Psoas muscle (tissue), 8 donors: ENCODE measurements around the gene ZC3H11A. TPM values are rescaled to one million over a fixed set of nuclear protein-coding genes. Genes with fewer than 3 reads are reported as not detected.
"Not testable (repeated sequence)": the region's sequence is repeated elsewhere in the genome, so short reads cannot be mapped to it uniquely, and the experiment has no call there.

Experiments
- ATAC-seq, 4 donors: fragments of 200-7000 bp; cut with Tn5 transposase; one replicate each; pipeline ENCODE4 v1.9.1; 2020; ENCODE audit warnings: moderate library complexity in 3 of 4, mild to moderate bottlenecking in 2 of 4
- DNase-seq, 2 donors: peaks; one replicate each; pipeline ENCODE4 v3.0.0-alpha.2; 2020
- H3K27ac ChIP-seq: fragments of 200-600 bp; one replicate; pipeline ENCODE4 v1.8.0; 2022
- H3K27me3 ChIP-seq, 3 donors: fragments of 200-600 bp in 1 of 3; one replicate each; pipeline versions ENCODE4 v1.6.1 to v1.8.0; 2013 to 2022; ENCODE audit warnings: low read length in 2 of 3, mild to moderate bottlenecking in 2 of 3, moderate library complexity in 1 of 3; ENCODE audit not compliant: insufficient read depth in 3 of 3
- H3K36me3 ChIP-seq, 2 donors: fragments of 200-600 bp in 1 of 2; one replicate each; pipeline versions ENCODE4 v1.6.1 to v1.8.0; 2013 to 2022; ENCODE audit warnings: low read depth in 1 of 2, mild to moderate bottlenecking in 1 of 2, moderate library complexity in 1 of 2; ENCODE audit not compliant: insufficient read depth in 1 of 2
- H3K4me1 ChIP-seq: fragments of 200-600 bp; one replicate; pipeline ENCODE4 v1.8.0; 2022
- H3K4me3 ChIP-seq: fragments of 200-600 bp; one replicate; pipeline ENCODE4 v1.8.0; 2022; ENCODE audit warnings: mild to moderate bottlenecking
- H3K9me3 ChIP-seq: fragments of 200-600 bp; one replicate; pipeline ENCODE4 v1.8.0; 2022
- WGBS, 3 donors: extraction: QIAGEN DNeasy Blood & Tissue Kit; methylation state at CpG; one replicate each; pipeline versions ENCODE4 v1.1.6 to v1.1.7; 2013; 5-methylcytosine and 5-hydroxymethylcytosine counted together
- intact Hi-C, 2 donors: fragments of 100-400 bp; cut with DNase I; formaldehyde crosslinking; loops; one replicate each; pipeline versions ENCODE4 v1.11.0 to v1.14.2; 2022
- long read RNA-seq, 2 donors: library from polyadenylated mRNA; unstranded; transcript quantifications; one replicate each; pipeline ENCODE4 v2.0.0, GENCODE V29; 2021
- polyA plus RNA-seq, 3 donors: library from polyadenylated mRNA; stranded (reverse); fragments of 200-250 nt; gene quantifications; one replicate each; pipeline ENCODE4 v1.2.3, GENCODE V29; 2013
- total RNA-seq, 4 donors: library from RNA; stranded (reverse); fragmentation: NEBNext Ultra II Directional in 2 of 4; extraction: Animal tissue kit (Norgen Biotek cat#: 25700) in 2 of 4; gene quantifications; one replicate each; pipeline versions ENCODE4 v1.2.1 to v1.2.4, GENCODE V29; 2021 to 2023
- TF ChIP-seq, protein P1 (sequence below): fragments of 200-600 bp; IDR thresholded peaks from one replicate; pipeline ENCODE4 v1.8.0; 2022; ENCODE audit warnings: antibody characterized with exemption
- donor health status: healthy with polysubstance abuse.
- donor health status: DM: no; HTN: no; CAD: no; lungs with moderate emphysema.
- donor health status: Bipolar disorder and iron deficiency.
- donor health status: healthy.
- donor health status: DM: yes; HTN: yes; CAD: no.
- donor health status: DM: no; HTN: no; CAD: no.
- donor health status: DM: no; HTN: no; CAD: no.
- donor health status: DM: yes; HTN: yes; CAD: no.

The ZC3H11A gene
- total RNA-seq (10 to 100 TPM; 45.4 to 79.9 (median 49.7) TPM), polyA plus RNA-seq (10 to 100 TPM; 33.5 to 77.1 (median 41.2) TPM)
- long read RNA-seq, donor 1, partial matches to known transcripts, result 7 of 11 reads
- long read RNA-seq, donor 1, other reads (novel, unspliced or antisense), result 4 of 11 reads
- long read RNA-seq, donor 2, full-length matches to known transcripts, result 2 of 43 reads
- long read RNA-seq, donor 2, partial matches to known transcripts, result 28 of 43 reads
- long read RNA-seq, donor 2, other reads (novel, unspliced or antisense), result 13 of 43 reads

GRCh38 chr1:203795441-203796235 lies at the start of gene ZC3H11A, which contains the start of gene ZBED6:
ZC3H11A (plus strand) TSS chr1:203795623; CDS start chr1:203817071, 21,448 bp downstream.
ZBED6 (plus strand) TSS chr1:203795623; CDS start chr1:203797523, 1,900 bp downstream.
- 0 to 1% (median 1%) methylated on average over 37 to 59 of the region's 59 CpGs for WGBS, 3 donors
- Histone ChIP-seq H3K4me1 (peaks cover 42% of the 10 kb centered on the region), H3K9me3 (no peaks in the 10 kb centered on the region), H3K27ac (peak within 1 kb of the TSS; percentile 98), H3K4me3 (peak within 1 kb of the TSS; percentile 85), H3K36me3 (peaks cover 0 to 8% of the 10 kb centered on the region in 2 donors), H3K27me3 (no peaks in the 10 kb centered on the region)
- TF ChIP-seq, protein P1, sequence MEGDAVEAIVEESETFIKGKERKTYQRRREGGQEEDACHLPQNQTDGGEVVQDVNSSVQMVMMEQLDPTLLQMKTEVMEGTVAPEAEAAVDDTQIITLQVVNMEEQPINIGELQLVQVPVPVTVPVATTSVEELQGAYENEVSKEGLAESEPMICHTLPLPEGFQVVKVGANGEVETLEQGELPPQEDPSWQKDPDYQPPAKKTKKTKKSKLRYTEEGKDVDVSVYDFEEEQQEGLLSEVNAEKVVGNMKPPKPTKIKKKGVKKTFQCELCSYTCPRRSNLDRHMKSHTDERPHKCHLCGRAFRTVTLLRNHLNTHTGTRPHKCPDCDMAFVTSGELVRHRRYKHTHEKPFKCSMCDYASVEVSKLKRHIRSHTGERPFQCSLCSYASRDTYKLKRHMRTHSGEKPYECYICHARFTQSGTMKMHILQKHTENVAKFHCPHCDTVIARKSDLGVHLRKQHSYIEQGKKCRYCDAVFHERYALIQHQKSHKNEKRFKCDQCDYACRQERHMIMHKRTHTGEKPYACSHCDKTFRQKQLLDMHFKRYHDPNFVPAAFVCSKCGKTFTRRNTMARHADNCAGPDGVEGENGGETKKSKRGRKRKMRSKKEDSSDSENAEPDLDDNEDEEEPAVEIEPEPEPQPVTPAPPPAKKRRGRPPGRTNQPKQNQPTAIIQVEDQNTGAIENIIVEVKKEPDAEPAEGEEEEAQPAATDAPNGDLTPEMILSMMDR, result no peak
- intact Hi-C loops, result no loop called here
- DNase-seq (peak; percentile 99 to 100), ATAC-seq (peak; percentile 94 to 98 (median 96))

DNA sequence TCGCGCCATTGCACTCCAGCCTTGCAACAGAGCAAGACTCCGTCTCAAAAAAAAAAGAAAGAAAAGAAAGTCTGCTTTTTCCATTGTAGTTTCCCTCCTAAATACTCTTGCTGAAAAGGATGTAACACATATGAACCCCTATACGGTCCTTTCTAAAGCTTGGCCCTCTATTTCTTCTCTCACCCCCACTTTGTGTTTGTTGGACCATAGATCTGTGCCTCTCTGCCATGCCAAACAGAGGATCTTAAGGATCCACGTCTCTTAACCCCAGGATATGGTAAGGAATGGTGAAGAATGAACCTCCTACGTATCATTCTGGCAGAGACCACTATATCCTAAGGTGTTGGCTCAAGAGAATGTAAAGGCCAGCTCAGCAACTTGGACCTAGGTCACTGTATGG lies 49.1 kb upstream of the ZC3H11A start:
- TF ChIP-seq, protein P1, result no peak
- no peak for DNase-seq
- no peak overlapping the region for H3K4me3 ChIP-seq
- intact Hi-C loops, result no loop called here
- no peaks in the 10 kb centered on the region for H3K9me3 ChIP-seq
- peaks cover 22% of the 10 kb centered on the region for H3K4me1 ChIP-seq
- ATAC-seq, result no peak
- 95 to 96% (median 96%) methylated on average over 6 of the region's 6 CpGs for WGBS, 3 donors
- H3K27me3 ChIP-seq, result no peaks in the 10 kb centered on the region
- no peaks in the 10 kb centered on the region for H3K36me3 ChIP-seq
- no peak overlapping the region for H3K27ac ChIP-seq

GRCh38 chr1:203751051-203751450 lies 44.4 kb upstream of the ZC3H11A start:
- DNase-seq, result no peak
- intact Hi-C loops, result no loop called here

DNA sequence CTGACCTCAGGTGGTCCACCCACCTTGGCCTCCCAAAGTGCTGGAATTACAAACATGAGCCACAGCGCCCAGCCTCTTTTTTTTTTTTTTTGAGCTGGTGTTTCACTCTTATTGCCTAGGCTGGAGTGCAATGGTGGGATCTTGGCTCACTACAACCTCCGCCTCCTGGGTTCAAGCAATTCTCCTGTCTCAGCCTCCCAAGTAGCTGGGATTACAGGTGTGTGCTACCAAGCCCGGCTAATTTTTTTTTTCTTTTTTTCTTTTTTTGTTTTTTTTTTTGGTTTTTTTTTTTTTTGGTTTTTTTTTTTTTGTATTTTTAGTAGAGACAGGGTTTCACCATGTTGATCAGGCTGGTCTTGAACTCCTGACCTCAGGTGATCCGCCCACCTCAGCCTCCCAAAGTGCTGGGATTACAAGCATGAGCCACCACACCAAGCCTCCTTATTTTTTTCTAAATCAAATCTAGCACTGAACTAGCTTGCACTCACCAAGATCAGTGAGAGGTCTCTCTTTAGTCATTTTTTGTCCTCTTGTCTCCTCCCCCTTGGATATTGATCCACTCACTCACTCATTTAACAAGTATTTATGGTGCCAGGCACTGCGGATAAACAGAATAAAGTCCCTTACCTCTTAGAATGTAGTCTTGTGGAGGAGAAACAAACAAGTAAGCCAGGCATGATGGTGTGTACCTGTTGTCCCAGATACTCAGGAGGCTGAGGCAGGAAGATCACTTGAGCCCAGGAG lies 43.6 kb upstream of the ZC3H11A start:
- H3K4me1 ChIP-seq, ATAC-seq, H3K9me3 ChIP-seq, H3K4me3 ChIP-seq, DNase-seq, H3K36me3 ChIP-seq, H3K27me3 ChIP-seq, H3K27ac ChIP-seq, intact Hi-C loops: not testable (repeated sequence)
- WGBS, 3 donors, result 88 to 97% (median 92%) methylated on average over 5 of the region's 5 CpGs

More at GRCh38 chr1:203751051-203751450, 44.4 kb upstream of the ZC3H11A start:
- Histone ChIP-seq H3K36me3 (no peaks in the 10 kb centered on the region), H3K27ac (no peak overlapping the region), H3K27me3 (no peaks in the 10 kb centered on the region), H3K9me3 (no peaks in the 10 kb centered on the region), H3K4me1 (peaks cover 2% of the 10 kb centered on the region), H3K4me3 (no peak overlapping the region)
- ATAC-seq, result no peak
- 34 to 60% (median 53%) methylated on average over 3 of the region's 3 CpGs for WGBS, 3 donors
- TF ChIP-seq, protein P1, result no peak
